IMR-90 (cell line): ENCODE measurements around the gene FAM131C. TPM values are rescaled to one million over a fixed set of nuclear protein-coding genes. Genes with fewer than 3 reads are reported as not detected.

ENCODE experiments used
- ATAC-seq: fragments of 200-7000 bp; cut with Tn5 transposase; 2 replicates; pipeline ENCODE4 v1.9.1; 2020; ENCODE audit warnings: low read depth, mild to moderate bottlenecking, moderate library complexity
- BruUV-seq: library from RNA; stranded (reverse); fragments of 400-500 nt; replicated peaks from 2 replicates; lab custom pipeline; 2021; lab: Mats Ljungman, UMichigan
- CTCF ChIA-PET: fragments of 300-600 bp; formaldehyde crosslinking; extraction: SDS; loops from one replicate; lab custom pipeline; 2021; ENCODE audit warnings: antibody characterized with exemption; lab: Yijun Ruan, JAX
- POLR2A ChIA-PET: fragments of 300-600 bp; sonication (Branson Sonifier 250); formaldehyde crosslinking; loops from one replicate; lab custom pipeline; 2022; ENCODE audit warnings: antibody characterized with exemption; ENCODE audit not compliant: unreplicated experiment; lab: Charles Lee
- DNase-seq: peaks from one replicate; pipeline ENCODE4 v3.0.0; 2013
- H2AFZ ChIP-seq: replicated peaks from 2 replicates; pipeline ENCODE3; 2013; ENCODE audit warnings: low read length, mild to moderate bottlenecking; ENCODE audit not compliant: poor library complexity
- H2AK5ac ChIP-seq: 2 replicates; pipeline ENCODE4 v1.6.1; 2013; ENCODE audit warnings: low read depth, low read length, inconsistent platforms
- H2AK9ac ChIP-seq: replicated peaks from 2 replicates; pipeline ENCODE3; 2013; ENCODE audit warnings: mild to moderate bottlenecking, low read depth, low read length, moderate library complexity; ENCODE audit not compliant: poor library complexity
- H2BK120ac ChIP-seq: 2 replicates; pipeline ENCODE4 v1.6.1; 2013; ENCODE audit warnings: low read depth, low read length, inconsistent platforms
- H2BK15ac ChIP-seq: 3 replicates; pipeline ENCODE4 v1.6.1; 2013; ENCODE audit warnings: low read depth, low read length, inconsistent platforms
- H2BK20ac ChIP-seq: 2 replicates; pipeline ENCODE4 v1.6.1; 2013; ENCODE audit warnings: low read depth, mild to moderate bottlenecking, inconsistent platforms, low read length, moderate library complexity
- H2BK5ac ChIP-seq: 2 replicates; pipeline ENCODE4 v1.6.1; 2013; ENCODE audit warnings: mild to moderate bottlenecking, low read depth, low read length, inconsistent platforms; ENCODE audit not compliant: poor library complexity, severe bottlenecking
- H3K14ac ChIP-seq: replicated peaks from 2 replicates; pipeline ENCODE4 v1.6.1; 2013; ENCODE audit warnings: low read depth, low read length, inconsistent platforms
- H3K18ac ChIP-seq: 2 replicates; pipeline ENCODE4 v1.6.1; 2013; ENCODE audit warnings: low read depth, low read length, control low read depth
- H3K23ac ChIP-seq: 2 replicates; pipeline ENCODE4 v1.6.1; 2013; ENCODE audit warnings: low read depth, low read length, inconsistent platforms
- H3K27ac ChIP-seq: 2 replicates; pipeline ENCODE4 v1.5.1; 2013; ENCODE audit warnings: mild to moderate bottlenecking, control low read depth, low read length; ENCODE audit not compliant: insufficient read depth
- H3K27me3 ChIP-seq: 2 replicates; pipeline ENCODE4 v1.6.1; 2013; ENCODE audit warnings: low read length; ENCODE audit not compliant: control insufficient read depth, insufficient read depth
- H3K36me3 ChIP-seq: 2 replicates; pipeline ENCODE4 v1.6.1; 2013; ENCODE audit warnings: low read length, mixed read lengths; ENCODE audit not compliant: control insufficient read depth, insufficient read depth
- H3K4ac ChIP-seq: 2 replicates; pipeline ENCODE4 v1.6.1; 2013; ENCODE audit warnings: low read depth, low read length, inconsistent platforms
- H3K4me1 ChIP-seq: 2 replicates; pipeline ENCODE4 v1.6.1; 2013; ENCODE audit warnings: low read length, mixed read lengths; ENCODE audit not compliant: control insufficient read depth, insufficient read depth
- H3K4me2 ChIP-seq: 2 replicates; pipeline ENCODE4 v1.6.1; 2013; ENCODE audit warnings: low read depth, mild to moderate bottlenecking, control low read depth, low read length, moderate library complexity
- H3K4me3 ChIP-seq: 2 replicates; pipeline ENCODE4 v1.5.1; 2013; ENCODE audit warnings: low read depth, mild to moderate bottlenecking, control low read depth, low read length, moderate library complexity; ENCODE audit not compliant: insufficient read depth
- H3K56ac ChIP-seq: 2 replicates; pipeline ENCODE4 v1.6.1; 2013; ENCODE audit warnings: low read length, inconsistent platforms; ENCODE audit not compliant: insufficient read depth; ENCODE audit errors: extremely low read depth
- H3K79me1 ChIP-seq, 2 experiments: 2 replicates each; pipeline ENCODE4 v1.6.1; 2013; ENCODE audit warnings: low read length in 2 of 2, inconsistent platforms in 1 of 2, low read depth in 1 of 2
- H3K9ac ChIP-seq: 2 replicates; pipeline ENCODE4 v1.6.1; 2013; ENCODE audit warnings: low read depth, low read length, control low read depth
- H3K9me1 ChIP-seq: 2 replicates; pipeline ENCODE4 v1.6.1; 2013; ENCODE audit warnings: low read length, inconsistent platforms; ENCODE audit not compliant: insufficient read depth
- H3K9me3 ChIP-seq: 2 replicates; pipeline ENCODE4 v1.6.1; 2013; ENCODE audit warnings: low read length; ENCODE audit not compliant: control insufficient read depth, insufficient read depth
- H4K20me1 ChIP-seq: 2 replicates; pipeline ENCODE4 v1.6.1; 2013; ENCODE audit warnings: low read length, inconsistent platforms; ENCODE audit not compliant: insufficient read depth
- H4K5ac ChIP-seq: 2 replicates; pipeline ENCODE4 v1.6.1; 2013; ENCODE audit warnings: mild to moderate bottlenecking, low read depth, low read length, control low read depth
- H4K8ac ChIP-seq, 2 experiments: 2 replicates each; pipeline ENCODE4 v1.6.1; 2013; ENCODE audit warnings: low read depth in 2 of 2, low read length in 2 of 2, control low read depth in 1 of 2, inconsistent platforms in 1 of 2
- H4K91ac ChIP-seq: 2 replicates; pipeline ENCODE4 v1.6.1; 2013; ENCODE audit warnings: low read depth, low read length, inconsistent platforms; ENCODE audit not compliant: insufficient read depth
- ELK1 ChIP-seq: fragments of 150-350 bp; IDR thresholded peaks from 2 replicates; pipeline ENCODE4 v1.6.1; 2016; ENCODE audit warnings: low read depth, mild to moderate bottlenecking, low read length, moderate library complexity, borderline replicate concordance
- MAFK ChIP-seq: IDR thresholded peaks from 2 replicates; pipeline ENCODE4 v1.6.1; 2012; ENCODE audit warnings: low read depth, low read length, improper control_type of control experiment
- MAZ ChIP-seq: IDR thresholded peaks from 2 replicates; pipeline ENCODE4 v1.6.1; 2012; ENCODE audit warnings: low read depth, mild to moderate bottlenecking, low read length, improper control_type of control experiment, moderate library complexity, borderline replicate concordance
- RCOR1 ChIP-seq: IDR thresholded peaks from 2 replicates; pipeline ENCODE4 v1.6.1; 2012; ENCODE audit warnings: mild to moderate bottlenecking, low read length, improper control_type of control experiment; ENCODE audit not compliant: insufficient replicate concordance
- RFX5 ChIP-seq: IDR thresholded peaks from 2 replicates; pipeline ENCODE4 v1.8.0; 2012; ENCODE audit warnings: low read depth, mild to moderate bottlenecking, low read length, moderate library complexity
- SMC3 ChIP-seq: fragments of 150-350 bp; IDR thresholded peaks from 2 replicates; pipeline ENCODE4 v1.6.1; 2016; ENCODE audit warnings: low read depth, mild to moderate bottlenecking, antibody characterized with exemption, low read length, moderate library complexity
- USF2 ChIP-seq: fragments of 150-350 bp; IDR thresholded peaks from 2 replicates; pipeline ENCODE4 v1.6.1; 2017; ENCODE audit warnings: mild to moderate bottlenecking, antibody characterized with exemption, low read length, low read depth
- WGBS, 2 experiments: methylation state at CpG; one replicate each; pipeline versions ENCODE4 v1.1.5 to v1.1.7; 2013; ENCODE audit warnings: missing lambda C conversion rate in 2 of 2; ENCODE audit not compliant: insufficient read length in 1 of 2; ENCODE audit errors: extremely low coverage in 2 of 2; 5-methylcytosine and 5-hydroxymethylcytosine counted together
- dilution Hi-C: fragments of 300-500 bp; cut with HindIII; formaldehyde crosslinking; loops from one replicate; pipeline ENCODE4 v1.14.3; 2018; ENCODE audit warnings: low sequenced_read_pairs; ENCODE audit not compliant: unreplicated experiment
- in situ Hi-C: fragments of 300-500 bp; cut with MboI; formaldehyde crosslinking; loops from 3 replicates; pipeline ENCODE4 v1.14.3; 2019; ENCODE audit warnings: low sequenced_read_pairs, inconsistent platforms, mixed read lengths
- intact Hi-C: fragments of 100-400 bp; cut with micrococcal nuclease; formaldehyde crosslinking; loops from 2 replicates; pipeline ENCODE4 v1.10.0; 2022
- polyA plus RNA-seq, 3 experiments: library from polyadenylated mRNA; depleted of rRNA; stranded (reverse); fragments of >200 nt; gene quantifications; 2 replicates each; pipeline ENCODE4 v1.2.3, GENCODE V29; 2012; ENCODE audit warnings: low replicate concordance in 1 of 3
- total RNA-seq: library from RNA; depleted of rRNA; stranded (reverse); fragments of >200 nt; gene quantifications from 2 replicates; pipeline ENCODE4 v1.2.3, GENCODE V29; 2012

Gene FAM131C
- total and polyA plus RNA-seq, 2 of the 4 experiments (the other 2 are of a cell fraction): 0.18 to 1.0 TPM

- H3K9me3 ChIP-seq: no peaks in the 10 kb centered on the region
- no peak overlapping the region for H2BK15ac ChIP-seq
- H3K27me3 ChIP-seq: peaks cover 32% of the 10 kb centered on the region; the same call in 1 of the 2 replicates
- H2AK9ac ChIP-seq: peak overlapping the region; percentile 70
- H3K36me3 ChIP-seq: no peaks in the 10 kb centered on the region
- ChIA-PET POLR2A (no interaction called here), CTCF (no interaction called here)
- H3K9ac ChIP-seq: no peak overlapping the region; the same call in 1 of the 2 replicates
- peak overlapping the region; percentile 43; the same call in 1 of the 2 replicates for H3K4ac ChIP-seq
- in situ Hi-C loops: no loop called here
- H4K20me1 ChIP-seq: no peaks in the 10 kb centered on the region
- no peak overlapping the region for H2BK20ac ChIP-seq
- H2BK120ac ChIP-seq: no peak overlapping the region
- peak overlapping the region; percentile 84; the same call in 1 of the 2 replicates for H3K18ac ChIP-seq
- H3K4me1 ChIP-seq: no peaks in the 10 kb centered on the region
- peak overlapping the region; percentile 88 for H2AFZ ChIP-seq
- intact Hi-C loops: no loop called here
- H4K8ac ChIP-seq: peak overlapping the region in 1 of 2 experiments; percentile 54; a peak in 1 of 4 replicates
- H3K9me1 ChIP-seq: no peaks in the 10 kb centered on the region
- H3K14ac ChIP-seq: peak overlapping the region; percentile 6; the same call in 1 of the 2 replicates
- peak overlapping the region; percentile 55; the same call in 1 of the 2 replicates for H4K91ac ChIP-seq
- dilution Hi-C loops: no loop called here
- peak overlapping the region; percentile 95 for H3K4me2 ChIP-seq
- BruUV-seq: no TSS peak
- H3K4me3 ChIP-seq: peak overlapping the region; percentile 59
- WGBS, 2 experiments: 7% methylated on average over 16 of the region's 25 CpGs; no CpG with 5 or more reads in 1 of the 2 experiments
- H3K23ac ChIP-seq: no peak overlapping the region
- peak; percentile 79 for ATAC-seq
- no peak overlapping the region for H2BK5ac ChIP-seq
- no peak overlapping the region for H2AK5ac ChIP-seq
- no peak overlapping the region for H3K27ac ChIP-seq
- no peak for DNase-seq
- peak overlapping the region; percentile 76; the same call in 1 of the 2 replicates for H4K5ac ChIP-seq
- no peaks in the 10 kb centered on the region for H3K79me1 ChIP-seq
- TF ChIP-seq RCOR1: no peak
- TF ChIP-seq MAZ: no peak; the same call in 1 of the 2 replicates
- TF ChIP-seq SMC3: no peak
- no peak for TF ChIP-seq MAFK
- no peak for TF ChIP-seq ELK1
- no peak for TF ChIP-seq USF2
- TF ChIP-seq RFX5: no peak
- no peak overlapping the region for H3K56ac ChIP-seq
Measured at GRCh38 chr1:16048573-16049189, 24.8 kb downstream of the FAM131C start.
